GM12872 (cell line): Measurements from ENCODE around the gene RTF2.

ENCODE experiments used
- CTCF ChIP-seq: IDR thresholded peaks from 3 replicates; pipeline ENCODE4 v1.5.1; 2011; ENCODE audit warnings: low read depth, mild to moderate bottlenecking, low read length, moderate library complexity; ENCODE audit not compliant: insufficient read depth

The RTF2 gene

GRCh38 chr20:56447227-56447626 lies 21.2 kb upstream of the RTF2 start:
- no peak for TF ChIP-seq CTCF

GRCh38 chr20:56449459-56449858 lies 19.0 kb upstream of the RTF2 start:
- no peak for TF ChIP-seq CTCF

- no peak for TF ChIP-seq CTCF
Observed at GRCh38 chr20:56451056-56451765, 17.2 kb upstream of the RTF2 start.

- no peak for TF ChIP-seq CTCF
Observed at GRCh38 chr20:56453352-56453751, 15.1 kb upstream of the RTF2 start.

- TF ChIP-seq CTCF, result no peak
Observed at GRCh38 chr20:56454754-56455153, 13.7 kb upstream of the RTF2 start.

- TF ChIP-seq CTCF, result no peak
Observed at GRCh38 chr20:56458206-56458821, 10.1 kb upstream of the RTF2 start.

GRCh38 chr20:56460459-56460858 lies 8.0 kb upstream of the RTF2 start:
- TF ChIP-seq CTCF, result no peak
